Measurements from ENCODE around the gene CLCN5.

- TF ChIP-seq ARNTL (CRISPR knock-in tag; IDR thresholded peaks at IDR 0.05; ENCODE audit: borderline replicate concordance, low read depth) (no peak), ZNF565 (CRISPR knock-in tag; conservative IDR thresholded peaks at IDR 0.05; ENCODE audit: low read depth) (no peak), PPARA (CRISPR knock-in tag; IDR thresholded peaks at IDR 0.05; ENCODE audit: borderline replicate concordance) (no peak), ZFP30 (CRISPR knock-in tag; IDR thresholded peaks at IDR 0.05) (no peak), BACH2 (CRISPR knock-in tag; IDR thresholded peaks at IDR 0.05; ENCODE audit: borderline replicate concordance) (no peak)
- TF ChIP-seq, protein P1, sequence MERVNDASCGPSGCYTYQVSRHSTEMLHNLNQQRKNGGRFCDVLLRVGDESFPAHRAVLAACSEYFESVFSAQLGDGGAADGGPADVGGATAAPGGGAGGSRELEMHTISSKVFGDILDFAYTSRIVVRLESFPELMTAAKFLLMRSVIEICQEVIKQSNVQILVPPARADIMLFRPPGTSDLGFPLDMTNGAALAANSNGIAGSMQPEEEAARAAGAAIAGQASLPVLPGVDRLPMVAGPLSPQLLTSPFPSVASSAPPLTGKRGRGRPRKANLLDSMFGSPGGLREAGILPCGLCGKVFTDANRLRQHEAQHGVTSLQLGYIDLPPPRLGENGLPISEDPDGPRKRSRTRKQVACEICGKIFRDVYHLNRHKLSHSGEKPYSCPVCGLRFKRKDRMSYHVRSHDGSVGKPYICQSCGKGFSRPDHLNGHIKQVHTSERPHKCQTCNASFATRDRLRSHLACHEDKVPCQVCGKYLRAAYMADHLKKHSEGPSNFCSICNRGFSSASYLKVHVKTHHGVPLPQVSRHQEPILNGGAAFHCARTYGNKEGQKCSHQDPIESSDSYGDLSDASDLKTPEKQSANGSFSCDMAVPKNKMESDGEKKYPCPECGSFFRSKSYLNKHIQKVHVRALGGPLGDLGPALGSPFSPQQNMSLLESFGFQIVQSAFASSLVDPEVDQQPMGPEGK (CRISPR knock-in tag; IDR thresholded peaks at IDR 0.05; ENCODE audit: borderline replicate concordance) = no peak
These were observed 55.1 kb downstream of the CLCN5 start for GRCh38 chrX:49977319-49978090.

Data from SK-N-SH treated with all-trans-retinoic acid at 6 μM for 48 hours (cell line).